HCT116 (cell line): ENCODE results near the gene WRAP53. TPM values are rescaled to one million over a fixed set of nuclear protein-coding genes. Genes with fewer than 3 reads are reported as not detected.

Experiments
- ATAC-seq: fragments of 200-7000 bp; cut with Tn5 transposase; 2 replicates; pipeline ENCODE4 v1.9.1; 2020; ENCODE audit warnings: mild to moderate bottlenecking, moderate library complexity
- BruUV-seq: library from RNA; stranded (reverse); fragments of 400-500 nt; replicated peaks from 2 replicates; lab custom pipeline; 2021; lab: Mats Ljungman, UMichigan
- CTCF ChIA-PET: fragments of 300-600 bp; sonication (Branson Sonifier 250); formaldehyde crosslinking; loops from one replicate; lab custom pipeline; 2021; ENCODE audit warnings: antibody characterized with exemption; lab: Charles Lee
- POLR2A ChIA-PET: fragments of 300-600, 350-600 bp; sonication (Branson Sonifier 250); formaldehyde crosslinking; loops from one replicate; lab custom pipeline; 2021; ENCODE audit warnings: antibody characterized with exemption; lab: Charles Lee
- RAD21 ChIA-PET, 2 experiments: fragments of 300-600 bp; sonication (Branson Sonifier 250); formaldehyde crosslinking; loops; one replicate each; lab custom pipeline; 2023; ENCODE audit warnings: low total read pairs in 2 of 2; ENCODE audit not compliant: uncharacterized antibody in 2 of 2, unreplicated experiment in 2 of 2, low non-redundant PET in 1 of 2; lab: Charles Lee
- DNase-seq: peaks from one replicate; pipeline ENCODE4 v3.0.0-alpha.2; 2010; ENCODE audit warnings: low read depth, low spot score
- H2AFZ ChIP-seq: fragments of 200-600 bp; shearing (Covaris generic), sonication (generic); 2 replicates; pipeline ENCODE4 v1.6.1; 2017; ENCODE audit warnings: low read depth, mixed run types, mixed read lengths, antibody characterized with exemption, low read length; ENCODE audit not compliant: poor library complexity, severe bottlenecking
- H3K27ac ChIP-seq: 2 replicates; pipeline ENCODE4 v1.5.1; 2012; ENCODE audit warnings: low read depth, low read length
- H3K27me3 ChIP-seq: fragments of 200-600 bp; sonication (generic); 2 replicates; pipeline ENCODE4 v1.6.1; 2016; ENCODE audit warnings: mixed run types, low read length, mixed read lengths; ENCODE audit not compliant: insufficient read depth
- H3K36me3 ChIP-seq, 2 experiments: fragments of 200-500 bp in 1 of 2; fragments of 200-600 bp in 1 of 2; sonication (Bioruptor generic) in 1 of 2; sonication (generic) in 1 of 2; 2 replicates each; pipeline versions ENCODE4 v1.5.1 to v1.6.1; 2014 to 2016; ENCODE audit warnings: low read length in 2 of 2, inconsistent platforms in 1 of 2, mixed read lengths in 1 of 2, mixed run types in 1 of 2; ENCODE audit not compliant: insufficient read depth in 2 of 2, control insufficient read depth in 1 of 2
- H3K4me1 ChIP-seq, 2 experiments: fragments of 200-600 bp in 1 of 2; sonication (generic) in 1 of 2; 2 replicates each; pipeline versions ENCODE4 v1.5.1 to v1.6.1; 2012 to 2017; ENCODE audit warnings: low read length in 2 of 2, inconsistent platforms in 1 of 2, mild to moderate bottlenecking in 1 of 2, mixed read lengths in 1 of 2, mixed run types in 1 of 2, moderate library complexity in 1 of 2; ENCODE audit not compliant: insufficient read depth in 2 of 2, control insufficient read depth in 1 of 2
- H3K4me2 ChIP-seq: fragments of 200-600 bp; sonication (generic); 2 replicates; pipeline ENCODE4 v1.6.1; 2017; ENCODE audit warnings: mixed run types, low read length, mixed read lengths
- H3K4me3 ChIP-seq, 2 experiments: fragments of 200-600 bp in 1 of 2; sonication (generic) in 1 of 2; replicated peaks in 1 of 2; 2 replicates each; pipeline ENCODE4 v1.5.1; 2011 to 2016; ENCODE audit warnings: low read length in 2 of 2, control low read depth in 1 of 2, low read depth in 1 of 2, mild to moderate bottlenecking in 1 of 2, mixed read lengths in 1 of 2, mixed run types in 1 of 2
- H3K79me2 ChIP-seq: fragments of 200-600 bp; sonication (generic); 2 replicates; pipeline ENCODE4 v1.6.1; 2017; ENCODE audit warnings: mild to moderate bottlenecking, mixed run types, low read length, moderate library complexity, mixed read lengths; ENCODE audit not compliant: insufficient read depth
- H3K9ac ChIP-seq: fragments of 200-600 bp; sonication (generic); 2 replicates; pipeline ENCODE4 v1.6.1; 2016; ENCODE audit warnings: low read length, mixed read lengths
- H3K9me2 ChIP-seq: fragments of 200-600 bp; sonication (generic), shearing (Covaris generic); 2 replicates; pipeline ENCODE4 v1.6.1; 2017; ENCODE audit warnings: mixed run types, mild to moderate bottlenecking, moderate library complexity; ENCODE audit not compliant: insufficient read depth
- H3K9me3 ChIP-seq, 2 experiments: fragments of 200-500 bp in 1 of 2; fragments of 200-600 bp in 1 of 2; sonication (Bioruptor generic) in 1 of 2; sonication (generic) in 1 of 2; 2 replicates each; pipeline ENCODE4 v1.6.1; 2014 to 2017; ENCODE audit warnings: low read length in 2 of 2, mixed read lengths in 2 of 2, inconsistent platforms in 1 of 2, low read depth in 1 of 2, mild to moderate bottlenecking in 1 of 2, mixed run types in 1 of 2, moderate library complexity in 1 of 2; ENCODE audit not compliant: control insufficient read depth in 1 of 2, insufficient read depth in 1 of 2
- H4K20me1 ChIP-seq: fragments of 200-600 bp; sonication (generic), shearing (Covaris generic); 2 replicates; pipeline ENCODE4 v1.6.1; 2017; ENCODE audit warnings: mixed run types, mild to moderate bottlenecking, moderate library complexity; ENCODE audit not compliant: insufficient read depth
- CEBPB ChIP-seq: IDR thresholded peaks from 2 replicates; pipeline ENCODE4 v1.6.1; 2012; ENCODE audit warnings: low read depth
- CTCF ChIP-seq, 3 experiments: fragments of 200-600 bp in 1 of 3; sonication (generic) in 1 of 3; IDR thresholded peaks in 2 of 3; conservative IDR thresholded peaks in 1 of 3; 2 replicates each; pipeline ENCODE4 v1.5.1; 2012 to 2017; ENCODE audit warnings: low read depth in 2 of 3, low read length in 2 of 3, antibody characterized with exemption in 1 of 3, borderline replicate concordance in 1 of 3, control low read depth in 1 of 3, mild to moderate bottlenecking in 1 of 3, mixed read lengths in 1 of 3, mixed run types in 1 of 3, moderate library complexity in 1 of 3; ENCODE audit not compliant: insufficient read depth in 1 of 3
- EGR1 ChIP-seq: IDR thresholded peaks from 2 replicates; pipeline ENCODE4 v1.6.1; 2012; ENCODE audit warnings: low read depth
- RAD21 ChIP-seq: IDR thresholded peaks from 2 replicates; pipeline ENCODE4 v1.6.1; 2012; ENCODE audit warnings: low read depth, mild to moderate bottlenecking
- SIN3A ChIP-seq: IDR thresholded peaks from 2 replicates; pipeline ENCODE4 v1.6.1; 2012; ENCODE audit warnings: low read depth
- intact Hi-C: fragments of 100-400 bp; cut with micrococcal nuclease; formaldehyde crosslinking; loops from 2 replicates; pipeline ENCODE4 v1.10.0; 2022
- total RNA-seq: library from RNA; stranded (reverse); gene quantifications from one replicate; pipeline ENCODE4 v1.2.1, GENCODE V29; 2021; ENCODE audit not compliant: unreplicated experiment

WRAP53 gene
- total RNA-seq, 1 experiment from 2014 or later, result 28.8 TPM

DNA sequence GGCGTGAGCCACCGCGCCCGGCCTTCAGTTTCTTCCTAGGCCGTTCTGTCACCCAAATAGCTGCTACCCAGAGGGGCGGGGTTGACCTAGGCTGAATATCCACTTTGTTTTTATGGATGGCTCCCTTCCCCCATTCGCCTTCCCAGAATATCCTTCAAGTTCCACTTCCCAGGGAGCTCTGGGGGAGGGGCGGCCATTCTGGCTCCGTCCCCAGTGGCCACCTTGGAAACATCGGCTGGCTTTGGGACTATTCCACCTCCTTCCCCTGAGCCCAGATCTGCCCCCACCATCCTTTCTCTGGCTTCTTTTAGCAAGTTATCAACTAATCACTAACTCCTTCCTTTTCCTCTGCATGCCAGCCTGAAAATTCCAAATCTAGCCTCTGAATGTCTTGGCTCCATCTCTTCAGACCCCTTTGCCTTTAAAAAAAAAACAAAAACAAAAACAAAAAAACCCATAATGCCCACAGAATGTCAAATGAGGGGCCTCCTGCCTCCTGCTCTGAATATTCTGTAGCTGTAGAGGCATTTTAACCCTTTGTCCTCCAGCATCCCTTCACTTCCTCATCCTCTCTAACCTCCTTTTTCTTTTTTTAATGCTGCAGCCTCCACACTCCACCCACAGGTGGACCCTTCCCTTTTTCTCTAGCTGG is 31.2 kb upstream of the WRAP53 start:
- H3K9me3 ChIP-seq, result no peaks in the 10 kb centered on the region
- peak; percentile 50; the same call in 1 of the 2 replicates for ATAC-seq
- CTCF ChIA-PET, result interaction anchor here (1.3 kb wide), 1 partner anchor 25 kb away, joined by 4 read pairs; no protein-coding TSS in a partner anchor
- RAD21 ChIA-PET, result no interaction called here
- H3K4me2 ChIP-seq, result peak overlapping the region; percentile 23; the same call in 1 of the 2 replicates
- H3K9me2 ChIP-seq, result no peaks in the 10 kb centered on the region
- peak overlapping the region; percentile 35 for H2AFZ ChIP-seq
- BruUV-seq, result no TSS peak
- intact Hi-C loops, result no loop called here
- H3K9ac ChIP-seq, result no peak overlapping the region
- H3K27ac ChIP-seq, result no peak overlapping the region
- no peak overlapping the region for H3K4me3 ChIP-seq
- H3K27me3 ChIP-seq, result no peaks in the 10 kb centered on the region; the same call in 1 of the 2 replicates
- H3K79me2 ChIP-seq, result no peaks in the 10 kb centered on the region
- no peaks in the 10 kb centered on the region for H4K20me1 ChIP-seq
- H3K36me3 ChIP-seq, result no peaks in the 10 kb centered on the region
- POLR2A ChIA-PET, result interaction anchor here (1.1 to 1.6 kb wide), 3 partner anchors 28 to 30 kb away, joined by 3 to 5 read pairs (median 5); partner anchors contain the start of genes SAT2 and TP53
- H3K4me1 ChIP-seq, result peaks cover 7% of the 10 kb centered on the region in 2 experiments; a peak in 3 of 4 replicates
- DNase-seq, result no peak
- TF ChIP-seq SIN3A (no peak), CEBPB (no peak), RAD21 (no peak), EGR1 (no peak), CTCF (IDR thresholded peaks at IDR 0.05 in 2 of 3, conservative IDR thresholded peaks at IDR 0.05 in 1 of 3; ENCODE audit: borderline replicate concordance in 1 of 3, insufficient read depth in 1 of 3, low read depth in 2 of 3, low read length in 2 of 3) (0 out of 6 replicates have a peak, but pooled peaks of 1 of the 3 experiments have one; percentile 7)
